ENCODE measurements around the gene POU6F2.
"Not testable (repeated sequence)": the region's sequence is repeated elsewhere in the genome, so short reads cannot be mapped to it uniquely, and the experiment has no call there.

Gene POU6F2

DNA sequence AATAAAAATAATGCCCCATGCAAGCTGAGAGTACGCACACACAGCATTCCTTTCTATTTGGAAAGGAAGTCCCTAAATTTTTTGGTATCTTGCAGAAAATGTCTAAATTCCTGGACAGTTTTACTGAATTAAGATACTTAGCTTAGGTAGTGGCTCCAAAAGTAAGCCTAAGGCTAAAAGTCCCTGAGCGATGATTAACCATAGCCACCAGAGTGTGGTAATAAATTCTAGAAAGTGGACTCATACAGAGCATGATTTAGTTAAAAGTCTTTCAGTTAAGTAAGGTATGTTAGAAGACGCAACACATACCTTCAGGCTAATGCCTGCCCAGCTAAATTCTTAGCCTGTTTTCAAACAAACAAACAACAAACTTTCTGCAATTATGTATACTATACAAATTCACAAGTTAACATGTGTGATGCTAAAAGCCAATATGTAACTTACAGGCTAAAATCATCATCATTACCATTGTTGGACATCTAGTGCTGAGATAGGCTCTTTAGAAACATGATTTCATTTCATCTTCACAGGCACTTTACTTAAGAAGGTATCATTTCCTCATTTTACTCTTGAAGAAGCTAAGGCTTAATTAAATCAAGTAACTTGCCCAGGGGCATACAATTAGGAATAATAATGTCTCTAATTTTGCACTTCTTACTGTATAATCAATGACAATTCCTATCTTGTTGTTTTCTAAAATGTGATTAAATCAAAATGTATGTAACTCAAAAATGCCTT lies 327.1 kb downstream of the POU6F2 start:
- DNase-seq (ENCODE audit: low read depth), result peak; percentile 55

DNA sequence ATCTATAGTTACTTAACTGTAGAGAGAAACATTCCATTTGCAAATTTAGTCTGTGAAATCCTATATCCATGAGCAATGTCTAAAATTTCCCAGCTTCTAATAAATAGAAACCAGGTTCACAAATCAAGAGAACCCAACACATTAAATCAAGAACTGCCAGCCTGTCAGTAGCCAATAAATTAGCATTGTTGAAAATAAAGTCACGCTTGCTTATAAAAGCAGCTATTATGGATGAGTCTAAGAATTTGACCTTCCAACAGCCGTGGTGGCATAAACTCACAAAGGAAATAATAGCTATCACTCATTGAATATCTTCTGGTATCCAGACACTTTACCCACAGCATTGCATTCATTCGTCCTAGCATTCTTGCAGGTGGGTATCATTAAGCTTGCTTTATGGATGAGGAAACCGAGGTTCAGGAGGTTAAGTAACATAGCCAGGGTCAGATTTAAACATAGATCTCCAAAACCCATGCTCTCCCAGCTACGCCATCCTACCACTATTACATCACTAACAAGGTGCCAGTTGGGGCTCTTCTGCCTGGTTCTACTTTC lies 328.4 kb downstream of the POU6F2 start:
- DNase-seq (ENCODE audit: low read depth), result peak; percentile 64

DNA sequence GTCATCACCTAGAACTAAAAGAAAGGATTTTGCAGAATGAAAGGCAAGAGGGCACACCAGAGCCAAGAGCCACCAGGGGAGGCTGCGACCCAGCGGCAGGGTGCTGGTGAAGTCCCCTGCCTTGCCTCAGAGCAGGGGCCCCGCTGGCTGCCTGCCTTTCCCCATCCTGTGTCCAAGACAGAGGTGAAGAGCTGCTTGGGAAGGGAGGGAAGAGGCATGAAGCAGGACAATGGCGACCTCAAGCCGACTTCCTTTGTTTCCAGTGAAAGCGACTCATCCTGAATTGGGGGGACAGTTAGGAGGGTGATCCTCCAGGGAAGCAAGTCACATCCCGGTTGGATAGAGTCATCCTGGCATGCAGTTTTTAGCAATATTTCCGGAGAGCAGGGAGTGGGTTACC lies 333.0 kb downstream of the POU6F2 start:
- no peak for DNase-seq (ENCODE audit: low read depth)

DNA sequence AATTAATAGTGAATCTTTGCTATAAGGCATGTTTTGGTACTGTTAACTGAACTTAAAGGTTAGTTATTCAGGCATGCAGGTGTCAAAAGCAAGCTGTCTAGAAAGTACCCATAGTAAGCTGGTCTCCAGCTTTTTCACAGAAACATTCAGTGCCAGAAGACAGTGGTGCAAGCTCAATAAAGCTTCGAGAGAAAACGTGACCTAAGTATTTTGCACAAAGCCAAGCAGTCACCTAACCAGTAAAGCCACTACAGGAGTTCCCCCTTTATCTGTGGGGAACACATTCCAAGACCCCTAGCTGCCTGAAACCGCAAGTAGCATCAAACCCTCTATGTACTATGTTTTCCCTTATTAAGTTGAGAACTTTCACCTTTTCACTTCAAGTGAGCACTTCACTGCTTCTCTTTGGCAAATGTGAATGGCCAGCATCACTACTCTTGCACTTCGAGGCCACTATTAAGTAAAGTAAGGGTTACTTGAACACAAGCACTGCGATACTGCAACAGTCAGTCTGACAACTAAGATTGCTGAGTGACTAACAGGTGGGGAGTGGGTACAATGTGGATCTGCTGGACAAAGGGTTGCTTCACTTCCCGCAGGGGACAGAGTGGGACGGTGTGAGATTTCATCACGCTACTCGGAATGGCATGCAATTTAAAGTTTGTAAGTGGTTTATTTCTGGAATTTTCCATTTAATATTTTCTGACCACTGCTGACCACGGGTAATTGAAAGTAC lies 334.7 kb downstream of the POU6F2 start:
- DNase-seq (ENCODE audit: low read depth), result no peak

DNA sequence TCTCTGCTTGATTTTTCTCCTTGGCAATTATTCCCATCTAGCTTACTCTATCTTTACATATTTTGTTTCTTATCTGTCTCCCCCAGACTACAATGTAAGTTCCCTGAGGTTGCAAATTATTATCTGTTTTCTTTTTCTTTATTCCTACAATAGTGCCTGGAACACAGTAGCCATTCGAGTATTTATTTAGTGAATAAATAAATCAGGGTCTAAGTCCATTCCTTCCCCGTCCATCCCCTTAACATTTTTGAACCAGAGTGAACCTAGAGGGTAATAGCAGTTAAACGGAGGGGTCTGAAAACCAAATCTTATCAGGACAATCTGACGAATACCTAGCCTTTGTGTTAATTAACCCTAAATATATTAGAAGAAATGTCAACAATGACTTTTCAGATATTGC lies 335.7 kb downstream of the POU6F2 start:
- no peak for DNase-seq (ENCODE audit: low read depth)

DNA sequence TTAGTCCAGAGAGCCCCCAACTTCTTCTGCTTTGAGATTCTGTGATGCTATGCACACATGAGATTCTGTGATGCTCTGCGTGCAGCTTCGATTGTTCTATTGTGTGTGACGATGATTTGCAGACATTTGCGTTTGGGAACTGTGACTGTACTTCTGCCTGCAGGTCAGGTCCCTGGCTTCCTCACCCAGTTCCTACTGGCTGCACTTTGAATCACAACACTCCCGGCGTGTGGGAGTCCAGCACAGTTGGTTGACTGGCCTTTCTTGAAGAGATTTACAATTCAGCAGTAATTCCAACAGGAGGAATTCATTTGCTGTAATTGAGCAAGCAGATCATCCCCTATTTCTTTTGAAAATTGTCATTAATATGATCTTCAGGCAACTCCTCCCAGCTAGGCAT lies 336.3 kb downstream of the POU6F2 start:
- DNase-seq (ENCODE audit: low read depth), result no peak

DNA sequence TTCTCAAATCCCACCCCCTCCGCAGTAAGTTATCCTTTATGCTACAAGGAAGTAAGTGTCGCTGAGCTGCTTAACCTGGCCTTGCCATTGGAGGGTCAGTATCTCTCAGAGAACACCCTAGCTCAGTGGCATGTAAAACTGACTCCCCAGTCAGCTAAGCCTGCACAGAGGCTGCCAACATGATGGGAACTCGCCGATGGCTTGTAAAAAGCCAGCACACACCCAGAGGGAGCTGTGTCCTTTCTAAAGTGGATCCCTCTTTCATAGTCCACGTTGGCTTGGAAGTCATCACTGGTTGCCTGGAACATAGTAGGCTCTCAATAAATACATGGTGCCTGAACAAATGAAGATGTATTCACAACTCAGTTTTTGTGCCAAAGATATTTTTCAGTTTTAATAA lies 339.4 kb downstream of the POU6F2 start:
- DNase-seq (ENCODE audit: low read depth), result no peak

DNA sequence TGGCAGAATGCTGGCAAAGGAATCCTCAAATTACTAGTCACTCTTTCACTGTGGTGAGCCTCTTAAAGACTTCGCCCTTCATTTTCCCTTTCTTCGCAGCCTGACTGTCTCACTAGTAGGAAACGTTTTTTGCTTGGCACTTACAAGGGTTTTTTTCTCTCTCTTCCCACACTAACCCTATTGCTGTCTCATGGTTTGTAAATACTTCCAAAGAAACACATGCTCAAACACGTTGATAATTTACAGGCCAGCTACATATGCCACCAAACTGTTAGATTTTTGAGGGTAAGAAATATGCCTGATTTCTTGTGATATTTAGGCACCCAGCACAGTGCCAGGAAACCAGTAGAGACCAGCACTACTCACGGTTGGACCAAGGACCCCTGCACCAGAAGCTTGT lies 340.2 kb downstream of the POU6F2 start:
- no peak for DNase-seq (ENCODE audit: low read depth)

DNA sequence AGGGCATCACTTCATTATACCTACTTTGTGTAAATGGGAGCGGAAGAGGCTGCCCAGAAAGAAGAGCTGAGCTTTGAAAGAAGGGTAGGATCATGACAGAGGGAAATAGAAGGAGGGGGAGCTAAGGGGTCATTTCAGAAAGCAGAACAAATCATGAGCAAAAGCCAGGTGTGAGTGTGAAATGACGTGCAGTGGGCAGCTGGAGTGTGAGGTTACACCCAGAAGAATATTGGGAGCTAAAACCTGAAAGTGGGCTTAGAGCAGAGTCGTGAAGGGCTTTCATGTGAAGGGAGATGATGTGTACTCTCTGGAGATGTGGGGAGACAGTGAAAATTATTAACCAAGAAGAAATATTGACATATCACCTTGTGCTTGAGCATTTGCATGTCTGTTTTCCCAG lies 343.5 kb downstream of the POU6F2 start:
- no peak for DNase-seq (ENCODE audit: low read depth)

DNA sequence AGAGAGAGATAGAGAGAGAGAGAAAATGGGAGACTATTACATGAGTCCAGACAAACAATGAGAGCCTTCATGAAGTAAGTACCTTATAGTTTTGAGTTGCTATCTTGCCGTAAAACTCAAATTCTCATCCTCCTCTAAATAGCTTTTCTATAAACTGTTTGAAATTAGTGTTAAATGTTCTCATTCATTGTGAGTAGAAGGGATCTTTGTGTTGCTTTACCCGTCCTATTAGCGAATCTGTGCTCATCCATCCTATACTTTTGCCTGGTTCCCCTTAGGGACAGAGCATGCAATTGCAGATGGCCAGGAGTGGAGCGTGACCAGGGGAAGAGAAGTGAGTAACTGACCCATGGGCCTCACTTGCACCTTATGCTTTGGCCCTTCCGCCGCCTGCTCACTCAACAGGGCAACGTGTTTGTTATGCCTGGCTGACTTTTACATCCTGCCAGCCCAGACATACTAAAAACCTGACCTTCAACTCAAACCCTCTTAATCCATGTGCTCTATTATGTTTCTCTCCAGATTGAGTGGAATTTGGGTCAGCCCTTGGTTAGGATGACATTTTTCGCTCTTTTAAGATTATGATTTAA lies 344.3 kb downstream of the POU6F2 start:
- DNase-seq (ENCODE audit: low read depth), result no peak

DNA sequence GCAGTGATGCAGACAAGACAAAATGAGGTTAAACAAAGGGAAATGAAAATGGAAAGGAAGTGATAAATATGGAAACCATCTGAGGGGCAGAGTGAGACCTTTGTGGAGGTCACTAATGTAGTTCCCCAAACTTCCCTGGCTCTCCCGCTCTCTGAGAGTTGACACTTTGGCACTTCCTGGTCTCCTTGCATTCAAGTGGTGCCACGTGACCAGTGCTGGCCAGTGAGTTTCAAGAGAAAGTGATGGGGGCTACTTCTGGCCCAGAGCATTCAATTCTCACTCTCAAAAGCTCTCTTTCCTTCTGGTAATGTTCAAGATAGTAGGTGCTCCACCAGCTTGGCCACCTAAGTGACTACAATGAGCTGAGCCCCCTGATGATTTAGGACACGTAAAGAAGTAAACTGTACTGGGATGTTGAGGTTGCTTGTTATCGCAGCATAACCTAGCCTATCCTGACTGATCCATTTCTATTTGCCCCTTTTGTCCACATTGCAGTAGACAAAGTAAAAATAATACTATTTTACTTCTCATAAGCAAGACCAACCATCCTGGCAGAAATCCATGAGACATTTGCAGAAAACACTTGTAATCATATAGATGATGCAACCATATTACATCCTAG lies 346.5 kb downstream of the POU6F2 start:
- no peak for DNase-seq (ENCODE audit: low read depth)

DNA sequence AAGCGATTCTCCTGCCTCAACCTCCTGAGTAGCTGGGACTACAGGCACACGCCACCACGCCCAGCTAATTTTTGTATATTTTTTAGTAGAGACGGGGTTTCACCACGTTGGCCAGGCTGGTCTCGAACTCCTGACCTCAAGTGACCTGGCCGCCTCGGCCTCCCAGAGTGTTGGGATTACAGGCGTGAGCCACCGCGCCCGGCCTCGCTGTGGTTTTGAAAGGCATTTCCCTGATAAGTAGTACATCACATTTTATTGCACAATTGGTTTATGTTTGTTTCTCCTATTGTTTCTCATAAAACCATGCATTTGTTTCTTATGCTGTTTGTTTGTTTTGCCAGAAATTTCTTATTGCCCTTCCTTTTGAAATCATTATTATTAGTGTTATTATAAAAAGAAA lies 353.9 kb downstream of the POU6F2 start:
- DNase-seq (ENCODE audit: low read depth), result not testable (repeated sequence)

DNA sequence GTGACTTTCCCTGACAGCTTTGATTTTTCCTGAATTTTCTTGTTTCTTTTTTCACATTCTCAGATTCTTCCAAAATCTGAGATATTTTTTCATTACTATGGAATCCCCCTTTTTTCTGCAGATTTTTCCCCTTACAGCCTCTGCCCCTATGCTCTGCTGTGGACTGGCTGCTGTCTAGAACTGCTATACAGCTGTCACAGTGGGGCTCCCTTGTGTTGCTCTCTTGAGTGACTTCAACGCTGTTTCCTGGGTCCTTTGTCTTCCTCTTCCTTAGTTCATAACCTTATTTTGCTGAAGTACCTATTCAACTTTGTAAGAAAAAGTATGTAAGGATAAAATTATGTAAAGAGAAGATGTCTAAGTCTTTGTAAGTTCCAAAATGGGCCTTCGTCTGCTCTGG lies 354.4 kb downstream of the POU6F2 start:
- DNase-seq (ENCODE audit: low read depth), result no peak

DNA sequence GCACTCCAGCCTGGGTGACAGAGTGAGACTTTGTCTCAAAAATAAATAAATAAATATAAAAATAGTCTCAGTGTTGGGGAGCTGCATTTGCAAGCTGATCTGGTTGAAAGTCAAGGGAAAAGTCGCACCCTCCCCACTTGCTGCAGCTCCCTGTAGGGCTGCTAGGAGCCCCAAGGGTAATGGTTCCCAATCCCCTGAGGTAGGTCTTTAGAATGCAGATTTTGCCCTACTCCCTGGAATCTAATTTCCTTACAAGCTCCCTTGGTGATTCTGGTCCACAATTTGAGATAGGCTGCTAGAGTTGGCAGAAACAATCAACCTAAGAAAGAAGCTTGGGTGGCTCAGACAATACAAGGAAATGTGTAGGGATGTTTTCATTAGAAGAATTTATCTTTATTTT lies 356.0 kb downstream of the POU6F2 start:
- no peak for DNase-seq (ENCODE audit: low read depth)

DNA sequence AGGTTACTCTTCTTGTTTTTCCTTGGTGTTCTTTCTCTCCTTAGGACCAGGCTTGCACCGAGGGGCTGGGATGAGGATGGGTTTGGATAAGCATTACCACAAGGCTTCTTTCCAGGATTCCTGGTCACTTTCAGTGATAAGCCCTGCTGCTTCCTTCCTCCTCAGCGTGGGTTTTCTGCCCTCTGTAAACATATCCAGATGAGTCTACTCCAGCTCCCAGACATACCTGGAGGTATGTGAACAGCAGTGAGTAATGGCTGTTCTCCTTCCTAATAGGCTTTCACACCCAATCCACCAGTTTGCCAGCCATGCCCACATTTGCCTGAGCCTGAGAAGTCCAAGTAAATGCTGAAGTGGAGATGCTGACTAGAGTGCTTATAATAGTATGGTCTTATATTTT lies 358.7 kb downstream of the POU6F2 start:
- DNase-seq (ENCODE audit: low read depth), result no peak

DNA sequence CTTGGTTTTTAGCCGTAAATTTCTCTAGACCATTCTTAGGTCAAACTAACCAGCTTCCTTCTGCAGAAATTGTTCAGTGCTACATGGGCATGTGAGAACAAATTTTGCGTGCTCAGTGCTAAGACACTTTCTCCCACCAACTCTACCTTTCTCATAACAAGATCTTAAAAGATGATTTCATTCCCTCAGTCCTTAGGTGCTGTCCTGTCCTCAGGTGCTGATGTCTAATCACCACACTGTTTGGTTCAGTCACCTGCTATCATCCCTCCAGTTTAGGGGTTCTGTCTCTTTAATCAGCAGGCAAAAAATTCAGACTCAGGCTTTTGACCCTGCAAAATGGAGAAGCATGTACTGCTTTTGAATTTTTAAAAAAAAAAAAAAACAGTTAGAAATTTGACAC lies 361.0 kb downstream of the POU6F2 start:
- no peak for DNase-seq (ENCODE audit: low read depth)

DNA sequence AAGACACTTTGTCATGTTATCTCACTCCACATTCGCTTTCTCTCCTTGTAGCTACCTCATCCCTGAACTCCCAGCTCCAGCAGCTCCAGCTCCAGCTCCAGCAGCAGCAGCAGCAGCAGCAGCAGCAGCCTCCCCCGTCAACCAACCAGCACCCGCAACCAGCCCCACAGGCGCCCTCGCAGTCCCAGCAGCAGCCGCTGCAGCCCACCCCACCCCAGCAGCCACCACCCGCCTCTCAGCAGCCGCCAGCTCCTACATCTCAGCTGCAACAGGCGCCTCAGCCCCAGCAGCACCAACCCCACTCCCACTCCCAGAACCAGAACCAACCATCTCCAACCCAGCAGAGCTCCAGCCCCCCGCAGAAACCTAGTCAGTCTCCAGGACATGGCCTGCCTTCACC lies 361.9 kb downstream of the POU6F2 start:
- no peak for DNase-seq (ENCODE audit: low read depth)

DNA sequence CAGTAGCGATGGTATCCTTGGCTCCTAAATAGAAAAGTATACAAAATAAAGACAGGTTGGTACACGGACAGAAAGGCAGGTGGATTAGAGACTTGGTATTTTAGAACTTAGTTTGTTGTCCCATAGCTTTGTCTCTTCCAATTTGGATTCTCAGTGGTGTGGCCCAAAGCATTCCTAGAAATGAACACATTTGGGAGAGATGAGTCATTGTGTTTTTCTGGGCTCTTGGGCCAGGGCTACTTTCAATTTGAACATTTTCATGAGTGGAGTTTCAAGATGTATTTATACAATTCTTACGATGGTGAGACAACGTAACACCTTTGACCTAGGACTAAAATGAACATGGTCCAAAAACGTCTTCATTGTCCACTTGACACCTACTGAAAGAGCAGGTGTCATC lies 363.4 kb downstream of the POU6F2 start:
- DNase-seq (ENCODE audit: low read depth), result peak; percentile 7

DNA sequence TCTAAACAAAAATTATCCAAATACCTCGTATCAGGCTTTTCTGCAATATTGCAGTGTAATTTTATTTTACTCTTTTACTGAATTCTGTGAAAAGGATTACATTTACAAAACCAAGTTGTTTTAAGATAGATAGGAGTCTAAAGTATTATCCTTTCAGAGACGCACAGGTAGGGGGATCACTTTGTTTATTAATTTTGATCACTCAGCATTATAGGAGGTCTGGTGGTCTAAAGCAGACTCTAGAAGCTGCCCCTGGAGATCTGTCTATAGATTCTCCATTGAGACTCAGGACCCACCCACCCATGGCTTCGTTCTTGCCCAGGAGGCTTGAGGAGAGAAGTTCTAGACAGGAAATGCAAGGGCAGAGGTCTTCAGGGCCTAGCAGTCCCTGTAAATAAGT lies 365.1 kb downstream of the POU6F2 start:
- no peak for DNase-seq (ENCODE audit: low read depth)

DNA sequence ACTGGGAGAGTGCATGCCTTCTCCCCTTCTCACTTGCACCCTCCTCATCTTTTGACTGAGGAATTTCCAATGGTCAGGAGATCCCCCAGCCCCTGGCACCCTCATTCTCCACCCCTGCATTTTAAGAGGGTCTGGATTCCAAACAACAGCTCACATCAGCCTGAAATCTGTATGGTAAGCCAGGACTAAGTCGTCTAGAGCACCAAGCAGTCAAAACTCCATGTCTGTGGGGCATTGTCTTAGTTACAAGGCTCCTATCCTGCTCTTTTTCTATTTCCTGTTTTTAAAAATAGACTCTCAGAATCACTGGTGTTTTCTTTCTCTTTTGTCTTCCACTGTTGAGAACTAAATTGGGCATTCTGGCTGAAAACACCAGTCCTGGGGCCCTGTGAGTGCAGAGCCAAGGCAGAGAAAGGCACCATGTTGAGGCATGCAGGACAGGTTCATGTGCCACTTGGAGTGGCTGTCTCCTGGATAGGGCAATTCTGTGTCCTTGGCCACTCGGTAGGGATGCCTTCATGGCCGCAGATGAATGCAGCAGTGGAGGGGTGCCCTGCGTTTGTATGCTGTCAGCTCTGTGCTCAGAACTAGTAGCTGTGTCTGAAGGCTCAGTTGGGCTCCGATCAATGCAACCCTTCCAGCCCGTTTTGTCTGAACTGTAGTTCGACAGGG lies 371.9 kb downstream of the POU6F2 start:
- no peak for DNase-seq (ENCODE audit: low read depth)

DNA sequence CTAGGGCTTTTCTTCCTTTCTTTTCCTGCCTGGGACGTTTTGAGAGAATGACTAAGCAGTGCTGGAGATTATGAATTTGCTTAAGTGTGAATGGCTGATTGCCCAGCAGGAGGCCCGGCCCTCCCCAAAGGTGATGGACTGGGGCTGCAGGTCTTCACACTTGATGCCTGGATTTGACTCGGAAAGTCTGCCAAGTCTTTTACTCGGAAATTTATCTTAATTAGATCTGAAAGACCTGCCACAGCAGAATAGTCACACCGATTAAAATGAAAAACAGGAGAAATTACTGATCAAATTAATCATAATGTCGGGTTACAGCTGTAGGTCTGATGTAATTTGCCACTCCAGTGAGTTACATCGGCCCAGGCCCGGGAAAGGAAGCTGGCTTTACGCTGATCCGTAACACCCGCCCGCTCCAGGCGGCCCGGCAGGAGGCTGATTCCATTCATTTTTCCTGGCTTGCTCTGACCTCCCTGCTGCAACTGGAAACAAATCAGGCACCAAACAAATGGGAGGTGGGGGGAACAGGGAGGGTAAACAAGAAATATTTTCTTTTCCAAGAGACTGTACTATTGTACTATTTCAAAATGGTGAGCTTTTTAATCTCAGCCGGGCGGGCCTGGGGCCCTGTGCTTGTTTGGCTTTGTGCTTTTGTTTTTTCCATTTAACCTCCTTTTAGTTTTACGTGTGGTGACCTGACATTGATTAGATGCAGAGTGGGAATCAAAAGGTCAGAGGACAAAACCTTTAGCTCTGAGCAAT lies 376.1 kb downstream of the POU6F2 start:
- no peak for DNase-seq (ENCODE audit: low read depth)

All from EH (cell line).